HG03432 (cell line): ENCODE measurements around the gene SPTLC2.

Experiments
- ATAC-seq: cut with Tn5 transposase; IDR thresholded peaks from one replicate; pipeline ENCODE4 v1.9.1; 2021; ENCODE audit warnings: mild to moderate bottlenecking, moderate library complexity; ENCODE audit not compliant: unreplicated experiment

SPTLC2 gene

DNA sequence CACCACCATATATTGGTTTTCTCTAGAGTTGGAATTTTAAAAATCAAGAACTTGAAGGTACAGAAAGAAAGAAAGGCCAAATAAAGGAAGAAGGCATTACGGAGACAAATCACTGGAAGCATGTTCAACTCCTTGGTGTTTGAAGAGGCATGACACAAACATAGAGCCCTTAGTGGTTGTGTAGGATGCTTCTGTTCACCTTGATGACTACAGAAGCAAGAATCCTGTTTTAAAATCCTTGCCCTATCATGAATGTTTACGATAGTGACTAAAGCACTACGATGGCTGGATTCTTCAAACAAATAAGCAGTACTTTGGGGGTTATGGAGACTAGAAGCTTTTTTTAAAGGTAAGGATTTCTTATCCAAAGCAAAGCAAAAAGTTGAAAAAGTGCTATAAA is 107.6 kb downstream of the SPTLC2 start:
- no peak for ATAC-seq

DNA sequence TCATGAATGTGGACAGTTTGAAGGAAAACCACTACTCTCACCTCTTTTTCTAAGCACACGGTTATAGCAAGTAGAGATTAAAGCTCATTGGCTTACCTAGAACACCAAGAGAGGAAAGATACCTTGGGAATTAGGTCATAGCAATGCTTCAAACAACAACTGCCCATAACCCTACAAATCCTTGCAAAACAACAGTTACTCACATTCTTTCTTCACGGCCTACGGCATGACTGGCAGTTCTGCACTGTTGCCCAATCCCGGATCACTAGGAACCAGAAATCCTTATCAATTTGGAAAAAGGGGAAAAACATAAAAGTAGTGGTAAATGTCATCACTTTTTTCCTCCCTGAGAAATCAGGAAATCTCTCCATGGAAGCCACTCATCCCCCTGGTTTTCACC is 108.2 kb downstream of the SPTLC2 start:
- no peak for ATAC-seq

DNA sequence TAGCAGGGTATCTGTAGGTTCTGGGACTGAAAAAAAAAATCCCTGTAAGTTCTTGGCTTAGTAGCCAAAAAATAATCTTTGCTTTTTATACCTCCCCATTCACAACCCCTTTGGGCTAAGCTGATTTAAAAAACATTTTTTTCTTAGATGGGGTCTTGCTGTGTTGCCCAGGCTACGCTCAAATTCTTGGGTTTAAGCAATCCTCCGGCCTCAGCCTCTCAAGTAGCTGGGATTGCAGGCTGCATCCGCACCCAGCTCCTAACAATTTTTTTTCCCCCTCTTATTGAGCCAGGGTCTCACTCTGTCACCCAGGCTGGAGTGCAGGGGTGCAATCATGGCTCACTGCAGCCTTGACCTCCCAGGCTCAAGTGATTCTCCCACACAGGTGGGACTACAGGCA is 108.7 kb downstream of the SPTLC2 start:
- no peak for ATAC-seq

DNA sequence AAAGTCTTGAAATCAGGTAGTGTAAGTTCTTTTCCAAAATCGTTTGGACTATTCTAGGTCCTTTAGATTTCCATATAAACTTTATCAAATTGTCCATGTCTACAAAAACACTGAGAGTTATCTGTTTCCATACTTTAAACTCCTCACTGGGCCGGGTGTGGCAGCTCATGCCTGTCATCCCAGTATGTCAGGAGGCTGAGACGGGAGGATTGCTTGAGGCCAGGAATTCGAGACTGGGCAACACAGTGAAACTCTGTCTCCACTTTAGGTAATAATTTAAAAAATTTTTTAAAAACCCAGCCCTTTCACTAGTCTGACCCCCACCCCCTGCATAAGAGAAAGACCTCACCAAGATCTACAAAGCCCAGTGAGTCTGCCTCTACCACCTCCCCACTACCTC is 111.4 kb downstream of the SPTLC2 start:
- no peak for ATAC-seq

DNA sequence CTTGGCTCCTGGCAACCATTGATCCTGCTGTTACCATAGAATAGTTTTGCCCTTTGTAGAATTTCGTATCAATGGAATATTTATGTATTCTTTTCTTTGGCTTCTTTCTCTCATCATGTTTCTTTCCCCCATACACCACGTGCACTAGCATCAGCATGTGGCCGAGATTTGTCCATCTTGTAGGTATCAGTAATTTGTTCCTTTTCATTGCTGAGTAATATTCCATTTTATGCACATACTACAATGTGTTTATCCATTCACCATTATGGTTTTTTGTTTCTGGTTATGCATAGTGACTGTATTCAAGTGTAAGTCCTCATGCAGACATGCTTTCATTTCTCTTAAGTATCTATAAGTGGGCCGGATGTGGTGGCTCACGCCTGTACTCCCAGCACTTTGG is 113.3 kb downstream of the SPTLC2 start:
- no peak for ATAC-seq

DNA sequence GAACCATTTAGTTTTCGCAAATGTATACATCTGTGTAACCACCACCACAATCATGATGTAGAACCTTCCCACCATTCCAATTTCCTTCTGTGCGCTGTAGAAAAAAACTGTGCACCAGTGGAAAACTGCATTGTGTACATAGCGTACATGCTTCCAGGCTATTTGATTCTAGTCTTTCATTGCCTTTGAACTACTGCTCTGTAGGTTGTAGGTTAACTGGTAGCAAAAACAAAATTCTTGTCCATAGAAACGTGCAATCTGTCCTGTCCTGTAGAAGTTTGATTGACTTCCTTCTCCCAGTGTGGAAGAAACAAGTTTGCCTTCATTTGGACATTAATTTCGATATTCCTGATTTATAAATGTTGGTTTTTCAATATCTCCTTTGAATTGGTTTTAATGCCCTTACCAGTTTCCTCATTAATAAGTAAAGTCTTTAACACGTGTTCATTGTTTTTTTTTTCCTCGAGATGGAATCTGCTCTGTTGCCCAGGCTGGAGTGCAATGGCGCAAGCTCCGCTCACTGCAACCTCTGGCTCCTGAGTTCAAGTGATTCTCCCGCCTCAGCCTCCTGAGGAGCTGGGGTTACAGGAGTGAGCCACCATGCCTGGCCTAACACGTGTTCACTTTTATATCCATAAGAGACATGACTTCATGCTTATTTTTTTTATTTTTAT is 114.2 kb downstream of the SPTLC2 start:
- no peak for ATAC-seq

DNA sequence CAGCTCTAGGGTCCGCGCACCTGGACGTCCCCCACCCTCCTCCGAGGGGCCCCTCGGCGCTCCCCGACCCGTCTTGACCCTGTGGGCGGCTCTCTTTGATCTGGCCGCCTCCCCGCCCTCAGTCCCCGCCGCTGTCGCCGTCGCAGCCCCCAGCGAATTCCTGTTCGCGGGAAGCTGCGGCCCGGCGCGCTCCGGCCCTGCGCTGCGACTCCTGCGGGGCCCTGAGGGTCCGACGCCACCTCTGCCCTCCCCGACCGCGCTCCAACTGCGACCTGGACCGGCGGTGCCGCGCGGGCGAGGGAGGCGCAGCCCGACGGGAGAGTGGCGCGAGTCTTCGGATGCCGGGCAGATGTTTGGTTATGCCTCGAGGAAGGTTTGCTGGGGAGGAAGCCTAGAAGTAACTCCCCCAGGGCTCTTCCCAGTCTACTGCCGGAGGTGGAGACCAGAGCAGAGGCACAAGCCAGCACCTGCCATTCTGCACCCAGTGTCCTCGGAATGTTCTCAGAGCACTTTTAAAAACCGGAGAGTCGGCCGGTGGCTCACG is 117.4 kb downstream of the SPTLC2 start:
- ATAC-seq: peak; percentile 34

DNA sequence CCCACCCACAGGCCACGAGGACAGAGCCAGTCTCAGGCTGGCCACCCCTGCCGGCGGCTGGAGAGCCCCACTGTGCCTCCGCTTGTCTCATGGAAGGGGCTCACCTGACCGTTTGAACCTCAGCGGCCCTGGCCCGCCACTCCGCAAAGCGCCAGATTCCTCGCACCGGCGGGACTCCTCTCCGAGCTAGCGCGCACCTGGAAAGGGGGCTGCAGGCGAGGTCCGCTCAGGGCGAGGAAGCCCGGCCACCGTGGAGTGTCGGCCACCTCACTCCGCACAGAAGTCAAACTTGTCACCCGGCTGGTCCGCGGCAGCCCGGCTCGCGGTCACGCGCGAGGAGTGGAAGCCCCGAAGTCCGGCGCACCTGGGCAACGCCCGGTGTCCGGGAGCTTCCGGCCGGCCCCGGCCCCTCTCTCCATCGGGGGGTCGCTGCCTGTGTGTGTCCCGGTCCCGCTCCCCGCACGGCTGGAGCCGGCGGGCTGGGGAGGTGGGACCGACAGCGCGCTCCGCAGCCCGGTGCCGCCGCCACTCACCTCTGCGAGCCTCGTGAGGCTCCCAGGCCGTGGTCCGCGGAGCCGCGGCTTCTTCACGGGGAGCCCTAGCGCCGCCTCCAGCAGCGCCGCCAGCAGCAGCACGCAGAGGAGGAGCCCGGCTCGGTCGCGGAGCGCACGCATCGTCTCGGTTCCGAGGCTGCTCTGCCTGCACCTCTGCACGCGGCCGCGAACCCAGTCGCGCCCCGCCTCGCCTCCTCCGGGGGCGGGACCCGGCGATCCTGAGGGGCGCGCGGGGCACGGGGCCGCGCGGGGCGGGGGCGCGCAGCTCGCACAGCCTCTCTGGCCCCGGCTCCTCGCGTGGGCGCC is 118.1 kb downstream of the SPTLC2 start, which contains the start of gene ISM2:
Gene ISM2, minus strand, starts transcription at position 697 of the 860 bp plus-strand sequence. Its CDS starts 23 bp downstream, at position 674.
- peak; percentile 68 for ATAC-seq

DNA sequence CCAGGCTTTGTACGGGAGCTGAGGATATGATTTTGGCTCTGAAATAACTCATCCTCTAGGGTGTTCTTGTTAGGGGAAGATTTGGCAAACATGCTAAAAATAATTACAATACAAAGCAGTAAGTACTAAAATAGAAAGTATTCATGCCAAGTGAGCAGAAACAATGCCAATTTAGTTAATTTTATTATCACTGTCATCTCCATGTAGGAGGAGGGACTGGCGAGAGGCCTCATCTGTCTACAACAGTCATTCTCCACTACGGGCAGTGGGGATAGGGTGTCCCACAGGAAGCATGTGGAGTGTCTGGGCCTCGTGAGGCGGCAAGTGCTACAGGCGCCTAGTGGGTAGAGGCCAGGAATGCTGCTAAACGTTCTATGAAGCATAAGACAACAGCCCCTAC is 121.1 kb downstream of the SPTLC2 start:
- ATAC-seq: no peak

DNA sequence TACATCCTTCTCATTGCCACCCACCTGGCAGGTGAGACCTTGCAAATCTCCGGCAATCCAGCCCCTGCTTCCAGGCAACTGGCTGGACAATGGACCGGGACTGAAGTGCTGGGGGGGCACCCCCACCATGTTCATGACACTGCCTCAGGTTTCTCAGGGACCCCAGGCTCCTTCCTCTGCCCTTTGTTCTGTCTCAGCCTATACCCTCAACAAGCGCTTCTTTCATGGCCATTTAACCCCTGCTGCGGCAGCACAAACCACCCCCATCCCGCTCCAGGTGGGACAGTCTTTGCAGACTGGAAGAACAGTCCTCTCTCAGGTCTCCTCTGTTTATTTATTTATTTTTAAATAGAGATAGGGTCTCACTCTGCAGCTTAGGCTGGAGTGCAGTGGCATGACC is 125.4 kb downstream of the SPTLC2 start:
- no peak for ATAC-seq

DNA sequence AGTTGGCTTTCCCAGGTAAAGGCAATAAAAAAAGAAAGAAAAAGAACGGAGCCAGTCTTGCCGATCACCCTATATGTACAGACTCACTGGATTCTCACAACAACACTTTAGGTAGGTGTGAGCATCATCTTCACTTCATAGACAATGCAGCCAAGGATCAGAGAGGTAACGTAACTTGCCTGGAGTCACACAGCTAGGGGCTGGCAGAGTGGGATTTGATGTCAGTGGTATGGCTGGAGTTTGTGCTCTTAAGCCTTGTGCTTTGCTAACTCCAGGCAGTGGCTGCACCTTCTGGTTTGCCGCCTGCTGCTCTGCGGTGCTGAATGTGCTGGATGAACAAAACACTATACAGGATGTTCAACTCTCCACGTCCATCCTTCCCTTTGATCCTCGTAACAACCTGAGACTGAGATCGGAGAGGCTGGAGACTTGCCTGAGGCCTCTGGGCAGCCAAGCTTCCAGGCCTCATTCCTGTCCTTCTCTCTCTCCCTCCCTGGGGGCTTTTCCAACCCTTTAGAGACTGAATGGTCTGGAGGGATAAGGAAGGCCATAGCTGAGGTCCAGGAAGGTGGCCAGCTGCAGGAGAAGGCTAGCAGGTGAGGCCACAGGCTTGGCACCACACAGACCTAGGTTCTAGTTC is 126.0 kb downstream of the SPTLC2 start:
- ATAC-seq: no peak

DNA sequence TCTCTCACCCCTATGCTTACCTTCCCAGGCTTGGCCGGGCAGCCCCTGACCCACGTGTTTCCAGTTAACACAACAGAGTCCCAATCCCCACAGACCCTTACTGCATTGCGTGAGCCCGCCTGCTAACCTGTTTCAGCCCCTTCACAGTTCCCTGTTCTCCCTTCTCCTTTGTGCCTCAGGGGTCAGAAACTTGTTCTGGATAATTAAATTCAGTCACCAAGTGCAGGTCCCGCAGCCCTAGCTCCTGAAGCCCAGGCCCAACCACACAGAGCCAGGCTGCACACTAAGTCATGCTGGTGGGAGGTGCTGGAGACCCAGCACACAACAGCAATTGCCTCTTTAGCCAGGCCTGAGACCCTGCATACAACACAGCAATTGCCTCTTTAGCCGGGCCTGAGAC is 127.4 kb downstream of the SPTLC2 start:
- no peak for ATAC-seq

DNA sequence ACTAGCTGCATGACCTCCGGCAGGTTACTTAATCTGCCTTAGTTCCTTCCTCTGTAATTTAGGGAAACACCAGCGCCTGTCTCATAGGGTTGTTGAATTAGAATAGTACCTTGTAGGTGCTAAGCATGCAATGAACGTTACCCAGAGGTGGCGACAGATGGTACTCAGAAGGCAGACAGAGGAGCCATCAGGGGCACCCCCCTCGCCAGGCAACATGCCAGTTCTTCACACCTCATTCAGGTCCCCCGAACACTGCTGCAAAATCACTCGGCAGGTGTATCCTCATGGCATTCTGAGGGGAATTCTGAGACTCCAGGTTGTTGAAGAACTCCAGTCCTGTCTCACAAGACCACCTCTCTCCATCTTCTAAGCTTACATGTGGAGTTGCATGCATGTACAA is 127.9 kb downstream of the SPTLC2 start:
- ATAC-seq: no peak

DNA sequence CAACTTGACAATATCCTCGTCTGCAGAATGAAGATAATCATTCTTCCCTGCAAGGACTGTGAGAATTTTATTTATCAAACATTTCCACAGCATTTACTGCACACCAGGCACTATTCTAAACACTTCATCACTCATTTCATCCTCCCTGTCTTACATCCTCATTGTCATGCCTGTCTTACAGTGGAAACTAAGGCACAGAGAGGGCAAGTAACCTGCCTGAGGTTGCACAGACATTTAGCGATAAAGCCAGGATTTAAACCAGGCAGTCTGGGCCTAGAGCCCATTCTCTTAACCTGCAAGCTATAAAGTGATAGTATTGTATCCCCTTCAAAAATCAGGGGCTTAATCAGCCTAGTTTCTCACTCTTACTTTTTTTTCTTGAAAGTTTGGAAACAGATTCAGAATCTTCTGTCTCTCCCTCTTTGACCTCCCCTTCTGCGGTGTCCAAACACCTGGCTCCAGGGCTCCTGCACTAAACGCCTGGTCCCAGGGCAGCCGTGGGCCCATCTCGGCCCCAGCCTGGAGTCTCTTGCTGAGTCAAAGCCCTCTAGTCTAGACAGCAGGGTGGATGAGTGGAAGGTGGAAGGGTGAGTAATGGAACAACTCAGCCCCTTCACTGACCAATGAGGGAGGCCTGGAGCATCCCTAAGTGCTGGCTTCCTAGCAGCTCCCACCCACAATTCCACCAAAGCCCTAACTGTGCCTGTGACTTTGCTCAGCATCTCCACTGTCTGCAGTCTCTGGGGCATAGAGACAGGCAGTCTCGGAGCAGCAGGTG is 130.3 kb downstream of the SPTLC2 start:
- no peak for ATAC-seq

DNA sequence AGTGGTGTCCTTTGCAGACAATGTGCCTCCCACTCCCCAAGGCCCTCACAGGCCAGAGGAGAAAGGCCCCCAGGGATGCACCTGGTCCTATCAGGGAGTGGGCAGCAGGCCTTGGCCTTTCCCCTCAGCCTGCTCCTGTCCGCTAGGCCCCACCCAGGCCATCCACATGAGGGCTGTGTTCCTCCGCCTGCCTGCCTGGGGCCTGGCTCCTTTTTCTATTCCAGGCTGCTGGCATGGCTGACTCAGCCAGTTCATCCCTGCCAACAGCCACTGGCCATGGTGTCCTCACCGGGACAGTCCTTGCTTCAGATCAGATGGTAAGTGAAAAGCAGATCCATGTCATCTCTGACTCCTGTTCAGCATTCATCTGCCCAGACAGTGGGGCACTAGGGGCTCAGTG is 131.2 kb downstream of the SPTLC2 start:
- ATAC-seq: no peak

DNA sequence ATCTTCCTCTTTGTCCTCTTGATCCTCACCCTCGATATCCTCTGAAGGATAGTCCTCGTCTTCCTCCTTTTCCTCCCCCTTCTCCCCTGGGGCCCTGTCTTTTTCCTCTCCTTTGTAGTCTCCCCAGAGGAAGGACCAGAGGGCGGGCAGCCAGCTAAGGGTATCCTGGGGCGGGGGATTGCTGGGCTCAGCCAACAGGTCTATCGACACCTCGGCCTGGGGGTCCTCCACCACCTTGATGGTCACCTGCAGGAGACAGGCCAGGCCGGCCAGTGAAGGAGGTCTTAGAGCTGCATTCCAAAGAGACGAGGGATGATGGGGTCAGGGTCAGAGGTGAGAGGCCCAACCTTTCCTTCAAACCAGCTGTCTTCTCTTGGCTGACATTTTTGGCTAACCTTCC is 134.0 kb downstream of the SPTLC2 start:
- no peak for ATAC-seq

DNA sequence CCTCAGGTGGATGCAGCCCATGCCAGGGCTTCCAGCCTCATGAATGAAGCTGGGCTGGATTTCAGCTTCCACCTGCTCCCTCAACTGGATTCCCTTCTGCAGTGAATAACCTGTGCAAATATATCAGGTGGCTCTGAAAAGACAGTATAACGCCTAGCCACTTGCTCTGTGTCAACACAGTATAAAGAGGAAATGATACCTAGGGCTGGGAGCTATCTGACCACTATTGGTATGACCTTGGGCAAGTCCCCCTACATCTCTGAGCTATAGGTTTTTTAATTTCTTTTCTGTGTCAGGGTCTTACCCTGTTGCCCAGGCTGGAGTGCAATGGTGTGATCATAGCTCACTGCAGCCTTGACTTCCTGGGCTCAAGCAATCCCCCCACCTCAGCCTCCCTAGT is 137.6 kb downstream of the SPTLC2 start:
- ATAC-seq: peak; percentile 92

DNA sequence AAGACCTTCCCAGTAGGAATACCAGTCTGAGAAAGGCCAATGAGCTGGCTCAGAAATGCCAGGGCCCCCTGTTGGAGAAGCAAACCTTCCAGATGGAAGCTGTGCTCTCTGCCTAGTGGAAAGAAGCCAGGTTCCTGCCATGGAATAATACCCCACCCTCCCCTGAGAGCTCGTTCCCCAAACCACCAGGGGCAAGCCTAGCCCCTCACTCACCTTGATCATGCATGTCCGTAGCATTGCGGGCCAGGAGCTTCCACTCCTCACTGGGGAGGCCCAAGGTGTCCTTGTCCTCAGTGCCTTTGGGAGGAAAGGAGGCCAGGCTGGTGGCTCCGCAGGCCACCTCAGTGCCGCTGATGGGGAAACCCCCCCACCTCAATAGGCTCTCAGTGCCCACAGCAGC is 138.4 kb downstream of the SPTLC2 start:
- no peak for ATAC-seq

DNA sequence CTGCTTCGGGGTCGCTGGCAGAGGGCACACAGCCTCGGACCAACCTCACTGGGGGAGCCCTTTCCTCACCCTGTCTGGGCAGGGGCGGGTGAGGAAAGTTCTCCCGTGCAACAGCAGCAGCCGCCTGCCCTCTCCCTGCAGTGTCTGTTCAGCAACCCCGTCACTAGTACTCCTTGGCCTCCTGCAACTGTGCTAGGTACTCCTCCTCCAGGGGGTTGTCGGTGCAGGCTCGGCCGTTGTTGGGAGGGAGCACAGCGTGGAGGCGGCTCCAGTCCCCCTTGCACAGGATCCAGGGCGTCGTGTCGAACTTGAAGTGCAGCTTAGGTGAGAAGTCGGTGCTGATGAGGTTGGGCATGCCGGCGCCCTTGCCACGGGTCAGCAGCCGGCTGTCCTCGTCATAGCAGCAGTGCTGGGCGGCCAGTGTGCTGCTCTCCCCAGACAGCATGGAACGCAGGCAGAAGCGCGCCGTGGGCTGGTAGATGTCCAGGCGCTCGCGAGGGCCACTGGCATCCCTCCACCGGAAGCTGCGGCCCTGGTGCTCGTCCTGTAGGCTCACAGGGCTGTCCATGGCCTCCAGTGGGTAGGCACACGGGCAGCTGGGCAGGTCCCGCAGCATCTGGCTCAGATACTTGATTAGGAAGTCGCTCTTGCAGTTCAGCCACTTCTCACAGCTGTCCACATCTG is 140.9 kb downstream of the SPTLC2 start:
- ATAC-seq: no peak

DNA sequence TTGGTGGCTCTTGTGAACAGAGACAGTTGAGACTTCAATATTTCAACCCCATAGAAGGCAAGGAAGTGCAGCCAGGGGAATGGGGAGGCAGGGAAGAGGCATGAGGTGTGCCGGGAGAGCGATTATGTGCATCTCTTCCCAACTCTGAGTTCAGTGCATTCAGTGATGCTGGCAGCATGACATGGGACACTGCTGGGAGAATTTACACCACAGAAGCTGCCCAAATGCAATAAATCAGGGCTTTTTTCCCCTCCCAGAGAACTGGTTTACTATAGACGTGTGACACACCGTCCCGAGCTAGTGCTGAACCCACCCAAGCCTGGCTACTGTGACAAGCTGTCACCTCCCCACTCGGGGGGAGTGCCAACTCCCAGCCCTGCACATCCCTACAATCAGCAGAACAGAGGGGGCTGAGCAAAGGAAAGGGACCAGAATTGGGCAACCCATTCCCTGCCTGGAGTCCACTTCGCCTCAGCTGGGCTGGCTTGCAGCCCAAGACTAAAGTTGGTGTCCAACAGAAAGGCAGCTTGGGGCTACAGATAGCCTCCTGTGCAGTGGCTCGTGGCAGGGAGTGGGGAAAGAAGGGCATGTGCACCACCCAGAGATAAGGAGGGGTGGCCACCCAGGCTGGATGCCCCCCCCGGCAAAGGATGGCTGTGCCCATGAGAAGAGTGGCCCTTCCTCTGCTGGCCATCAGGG is 141.8 kb downstream of the SPTLC2 start:
- no peak for ATAC-seq
